Spleen (tissue), 7 donors: ENCODE data around the gene KCNC3.
"Not testable (repeated sequence)": the region's sequence is repeated elsewhere in the genome, so short reads cannot be mapped to it uniquely, and the experiment has no call there.

Experiments used
- POLR2A ChIP-seq, 3 donors: fragments of 450-650 bp; IDR thresholded peaks; one replicate each; pipeline ENCODE4 v1.5.1; 2017; ENCODE audit warnings: antibody characterized with exemption in 3 of 3, mild to moderate bottlenecking in 1 of 3
- TF ChIP-seq, protein P1 (sequence below), 11 experiments: fragments of 200-600 bp in 7 of 11; fragments of 450-650 bp in 4 of 11; sonication (generic) in 4 of 11; IDR thresholded peaks in 8 of 11; conservative IDR thresholded peaks in 3 of 11; 1 replicate in 7 of 11; 2 replicates in 4 of 11; pipeline versions ENCODE4 v1.4.0 to v1.8.0; 2016 to 2021; ENCODE audit warnings: antibody characterized with exemption in 11 of 11, inconsistent platforms in 4 of 11, mild to moderate bottlenecking in 1 of 11
- donor health status: DM: no; HTN: no; CAD: no; lungs with moderate emphysema.
- donor health status: DM: no; HTN: no; CAD: no.
- donor health status: DM: no; HTN: no; CAD: no.

DNA sequence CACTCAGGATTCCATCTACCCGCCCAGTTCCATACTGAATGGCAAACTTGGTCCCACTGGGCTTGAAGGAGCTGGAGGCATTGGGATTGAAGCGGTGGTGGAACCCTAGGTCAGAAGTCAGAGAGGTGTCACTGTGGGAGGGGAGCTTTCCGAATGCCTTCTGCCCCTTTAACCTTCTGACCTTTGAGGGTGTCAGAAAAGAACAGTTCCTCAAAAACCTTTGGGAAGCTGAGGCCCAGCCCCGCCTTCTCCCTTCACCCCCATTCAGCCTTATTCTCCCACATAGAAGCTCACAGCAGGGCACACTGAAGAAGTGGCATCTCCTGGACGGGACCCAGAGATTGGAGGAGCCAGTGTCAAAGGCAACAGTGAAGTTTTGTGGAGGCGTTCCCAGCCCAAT, 7.9 kb upstream of the KCNC3 start:
- TF ChIP-seq, protein P1, sequence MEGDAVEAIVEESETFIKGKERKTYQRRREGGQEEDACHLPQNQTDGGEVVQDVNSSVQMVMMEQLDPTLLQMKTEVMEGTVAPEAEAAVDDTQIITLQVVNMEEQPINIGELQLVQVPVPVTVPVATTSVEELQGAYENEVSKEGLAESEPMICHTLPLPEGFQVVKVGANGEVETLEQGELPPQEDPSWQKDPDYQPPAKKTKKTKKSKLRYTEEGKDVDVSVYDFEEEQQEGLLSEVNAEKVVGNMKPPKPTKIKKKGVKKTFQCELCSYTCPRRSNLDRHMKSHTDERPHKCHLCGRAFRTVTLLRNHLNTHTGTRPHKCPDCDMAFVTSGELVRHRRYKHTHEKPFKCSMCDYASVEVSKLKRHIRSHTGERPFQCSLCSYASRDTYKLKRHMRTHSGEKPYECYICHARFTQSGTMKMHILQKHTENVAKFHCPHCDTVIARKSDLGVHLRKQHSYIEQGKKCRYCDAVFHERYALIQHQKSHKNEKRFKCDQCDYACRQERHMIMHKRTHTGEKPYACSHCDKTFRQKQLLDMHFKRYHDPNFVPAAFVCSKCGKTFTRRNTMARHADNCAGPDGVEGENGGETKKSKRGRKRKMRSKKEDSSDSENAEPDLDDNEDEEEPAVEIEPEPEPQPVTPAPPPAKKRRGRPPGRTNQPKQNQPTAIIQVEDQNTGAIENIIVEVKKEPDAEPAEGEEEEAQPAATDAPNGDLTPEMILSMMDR (IDR thresholded peaks at IDR 0.05 in 8 of 11, conservative IDR thresholded peaks at IDR 0.05 in 3 of 11) = not testable (repeated sequence)
- not testable (repeated sequence) for TF ChIP-seq POLR2A (IDR thresholded peaks at IDR 0.05)
